ENCODE results near the gene SCARB1.

Gene SCARB1

DNA sequence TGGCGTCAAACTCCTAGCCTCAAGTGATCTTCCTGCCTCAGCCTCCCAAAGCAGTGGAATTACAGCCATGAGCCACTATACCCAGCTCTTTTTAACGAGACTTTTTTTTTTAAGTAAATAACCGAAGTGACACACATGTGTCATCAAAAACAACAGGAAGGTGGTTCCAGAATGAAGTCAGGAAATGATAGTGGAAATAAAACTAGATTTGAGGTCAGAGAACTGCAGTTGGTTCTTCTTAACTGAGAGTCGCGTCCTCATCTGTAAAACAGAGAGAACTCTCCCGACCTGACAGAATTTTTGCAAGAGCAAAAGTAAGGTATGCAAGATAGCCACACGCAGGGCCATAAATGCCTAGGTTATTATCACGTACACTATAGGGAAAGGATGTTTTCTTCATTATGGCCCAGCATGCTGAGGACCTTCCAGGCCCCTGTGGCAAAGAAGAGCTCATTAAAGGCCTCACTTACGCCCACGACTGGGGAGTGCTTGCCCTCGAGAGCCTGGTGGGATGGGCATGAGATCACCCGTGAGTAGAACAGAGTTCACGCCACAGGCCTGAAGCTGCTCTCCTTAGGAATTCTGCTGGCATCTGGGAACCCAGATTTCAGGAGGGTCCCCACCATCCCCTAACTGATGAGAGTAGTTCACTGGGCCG, 67.2 kb downstream of the SCARB1 start:
- no peak for DNase-seq (ENCODE audit: low spot score)

DNA sequence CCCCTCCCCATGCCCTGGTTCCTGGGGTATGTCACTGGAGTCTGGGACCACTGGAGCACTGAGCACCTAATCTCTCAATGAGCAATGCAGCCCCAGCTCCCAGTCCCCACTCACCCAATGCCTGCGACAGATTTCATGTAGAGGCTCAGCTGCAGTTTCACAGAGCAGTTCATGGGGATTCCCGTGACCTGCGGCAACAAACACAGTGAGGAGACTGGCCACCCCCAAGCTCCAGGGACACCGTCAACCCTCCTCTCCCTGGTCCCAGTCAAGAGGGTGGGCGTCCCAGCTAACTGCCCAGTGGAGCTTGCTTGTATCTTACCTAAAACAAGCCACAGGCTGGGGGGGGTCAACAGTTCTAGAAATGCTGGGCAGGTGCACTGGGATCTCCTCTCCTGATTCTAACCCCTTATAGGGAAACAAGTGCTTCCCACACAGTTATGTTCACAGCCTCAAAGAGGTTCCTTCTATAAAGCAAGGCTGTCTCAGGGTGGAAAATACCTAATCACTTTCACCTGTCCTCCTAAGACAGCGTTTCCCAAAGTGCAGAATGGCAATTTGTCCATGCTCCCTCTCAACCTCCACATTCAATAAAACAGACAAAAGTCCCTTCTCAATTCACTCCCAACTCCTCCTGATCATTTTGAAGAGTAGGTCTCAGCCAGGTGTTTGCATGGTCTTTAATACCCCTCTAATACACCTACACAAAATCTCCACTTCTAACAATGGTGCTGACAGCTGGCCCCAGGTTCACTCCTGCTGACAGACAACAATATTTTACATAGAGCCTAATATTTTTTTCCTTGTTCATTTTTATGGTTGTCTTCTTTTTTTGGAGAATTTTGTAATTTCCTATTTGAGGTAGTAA, 68.3 kb downstream of the SCARB1 start:
- no peak for DNase-seq (ENCODE audit: low spot score)

DNA sequence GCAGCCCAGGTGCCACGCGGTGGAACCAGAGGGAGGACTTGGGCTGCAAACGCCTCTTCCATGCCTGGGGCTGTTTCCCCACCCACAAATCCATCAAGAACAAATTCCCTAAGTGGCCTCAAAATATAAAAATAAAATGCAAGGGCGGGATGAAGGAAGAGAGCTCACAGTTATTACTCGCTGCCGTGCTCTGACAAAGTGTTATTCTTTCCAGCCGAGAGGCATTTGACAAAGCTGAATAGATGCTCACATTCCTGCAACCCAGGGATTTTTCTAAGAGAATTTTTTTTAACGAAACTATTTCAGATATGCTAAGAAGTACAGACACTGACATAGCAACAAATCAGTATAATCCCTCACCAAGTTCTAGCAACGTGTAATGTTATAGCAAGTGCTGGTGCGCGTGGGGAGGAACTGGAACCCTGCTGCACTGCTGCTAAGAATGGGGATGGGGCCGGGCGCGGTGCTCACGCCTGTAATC, 70.7 kb downstream of the SCARB1 start:
- no peak for DNase-seq (ENCODE audit: low spot score)

DNA sequence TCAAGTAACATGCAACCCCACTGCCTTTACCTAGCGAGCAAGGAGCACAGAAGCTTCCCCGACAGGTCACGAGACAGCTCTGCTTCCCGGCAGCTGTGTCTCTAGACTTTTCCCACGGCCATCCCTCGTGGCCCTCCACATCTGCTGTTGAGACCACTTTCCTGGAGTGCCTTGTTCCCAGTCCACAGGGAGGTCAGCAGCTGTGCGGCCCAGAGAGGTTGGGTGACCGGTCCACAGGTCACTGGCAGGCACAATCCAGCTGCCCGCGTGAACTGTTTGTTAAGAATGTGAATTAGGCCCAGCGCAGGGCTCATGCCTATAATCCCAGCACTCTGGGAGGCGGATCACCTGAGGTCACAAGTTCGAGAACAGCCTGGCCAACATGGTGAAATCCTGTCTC, 71.5 kb downstream of the SCARB1 start:
- no peak for DNase-seq (ENCODE audit: low spot score)

DNA sequence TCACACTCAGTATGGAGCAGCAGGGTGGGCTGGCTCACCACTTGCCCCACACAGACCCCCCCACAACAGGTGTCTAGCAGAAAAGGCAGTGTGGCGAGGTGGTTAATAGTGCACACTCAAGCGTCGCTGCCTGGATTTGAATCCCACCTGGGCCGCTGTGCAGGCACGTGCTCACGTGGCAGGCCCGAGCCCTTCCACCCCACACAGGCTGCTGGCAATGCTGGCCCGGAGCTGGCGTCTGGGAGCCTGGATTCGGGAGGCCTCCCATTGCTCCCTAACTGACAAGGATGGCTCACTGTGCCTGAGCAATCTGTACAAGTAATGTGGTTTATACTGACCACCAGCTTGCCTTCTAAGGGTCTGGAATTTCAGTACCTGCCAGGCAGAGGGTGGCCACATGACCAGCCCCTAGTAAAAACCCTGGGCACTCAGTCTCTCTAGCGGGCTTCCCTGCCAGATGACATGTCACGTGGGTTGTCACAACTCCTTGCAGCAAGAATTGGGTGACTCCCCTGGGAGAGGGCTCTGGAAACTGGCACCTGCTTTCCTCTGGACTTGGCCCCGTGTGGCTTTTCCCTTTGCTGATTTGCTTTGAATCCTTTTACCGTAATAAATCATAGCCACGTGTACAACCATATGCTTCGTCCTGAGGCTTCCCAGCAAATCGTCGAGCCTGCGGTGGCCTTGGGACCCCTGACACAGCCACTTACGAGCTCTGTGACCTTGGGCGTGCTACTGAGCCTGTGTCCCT, 72.8 kb downstream of the SCARB1 start:
- DNase-seq (ENCODE audit: low spot score), result no peak

DNA sequence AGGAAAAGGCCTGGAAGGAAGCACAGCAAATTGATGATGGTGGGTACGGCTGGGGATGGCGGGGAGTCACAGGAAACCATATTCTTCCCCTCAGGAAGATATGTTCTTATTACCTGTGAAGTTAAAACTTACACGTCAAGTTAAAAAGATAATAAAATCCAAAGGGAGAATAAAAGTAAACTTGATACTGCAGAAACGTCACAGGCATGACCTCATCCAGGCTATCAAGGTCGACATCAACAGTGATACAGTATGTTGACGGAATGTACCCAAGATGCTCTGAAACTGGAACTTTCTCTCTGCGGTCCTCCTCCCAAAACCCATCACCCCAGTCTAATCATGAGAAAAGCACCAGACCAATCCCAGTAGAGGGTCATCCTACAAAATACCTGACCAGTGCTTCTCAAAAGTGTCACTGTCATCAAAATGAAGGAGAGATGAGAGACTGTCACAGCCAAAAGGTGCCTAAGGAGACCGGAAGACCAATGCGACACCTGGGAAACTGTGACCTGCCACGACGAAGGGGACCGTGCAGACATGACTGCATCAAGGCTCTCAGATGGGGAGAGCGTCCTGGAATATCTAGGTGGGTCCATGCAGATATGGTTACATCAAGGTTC, 74.6 kb downstream of the SCARB1 start:
- DNase-seq (ENCODE audit: low spot score), result no peak

DNA sequence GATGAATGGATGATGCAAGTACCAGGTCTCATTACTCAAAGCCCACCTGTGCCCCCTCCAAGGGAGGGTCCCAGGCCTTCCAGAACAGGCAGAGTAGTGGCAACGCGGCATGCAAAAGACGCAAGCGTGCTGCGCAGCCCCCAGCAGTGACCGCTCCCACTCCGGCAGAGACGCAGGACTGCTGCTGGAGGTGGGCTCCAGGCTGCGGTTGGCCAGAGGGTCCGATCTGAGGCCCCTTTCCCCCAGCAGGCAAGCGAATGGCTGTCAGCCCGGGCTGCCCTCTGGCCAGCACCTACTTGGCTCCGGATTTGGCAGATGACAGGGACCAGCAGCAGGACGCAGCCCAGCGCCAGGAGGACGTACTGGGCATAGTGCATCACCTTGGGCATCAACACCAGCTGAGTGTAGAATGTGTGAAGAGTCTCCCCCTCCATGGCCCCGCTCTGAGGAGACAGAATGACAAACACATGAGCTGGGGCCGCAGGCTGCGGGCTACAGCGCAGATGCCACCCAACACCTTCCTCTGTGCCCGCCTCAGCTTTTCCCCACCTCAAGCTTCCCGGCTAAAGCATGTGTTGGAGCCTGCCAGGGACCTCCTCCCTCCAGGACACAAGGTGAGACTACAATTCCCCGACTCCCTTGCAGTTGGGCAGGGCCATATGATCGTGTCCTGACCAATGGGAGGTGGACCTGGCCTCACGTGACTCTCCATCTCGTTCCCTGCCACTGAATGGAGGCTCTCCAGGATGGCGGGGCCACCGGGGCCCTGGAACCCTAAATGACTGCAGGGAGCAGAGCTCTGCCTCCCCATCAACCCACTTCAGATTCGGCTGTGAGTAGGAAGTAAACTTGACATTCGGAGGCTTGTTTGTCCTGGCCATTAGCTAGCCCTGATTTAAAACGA, 77.4 kb downstream of the SCARB1 start:
- no peak for DNase-seq (ENCODE audit: low spot score)

DNA sequence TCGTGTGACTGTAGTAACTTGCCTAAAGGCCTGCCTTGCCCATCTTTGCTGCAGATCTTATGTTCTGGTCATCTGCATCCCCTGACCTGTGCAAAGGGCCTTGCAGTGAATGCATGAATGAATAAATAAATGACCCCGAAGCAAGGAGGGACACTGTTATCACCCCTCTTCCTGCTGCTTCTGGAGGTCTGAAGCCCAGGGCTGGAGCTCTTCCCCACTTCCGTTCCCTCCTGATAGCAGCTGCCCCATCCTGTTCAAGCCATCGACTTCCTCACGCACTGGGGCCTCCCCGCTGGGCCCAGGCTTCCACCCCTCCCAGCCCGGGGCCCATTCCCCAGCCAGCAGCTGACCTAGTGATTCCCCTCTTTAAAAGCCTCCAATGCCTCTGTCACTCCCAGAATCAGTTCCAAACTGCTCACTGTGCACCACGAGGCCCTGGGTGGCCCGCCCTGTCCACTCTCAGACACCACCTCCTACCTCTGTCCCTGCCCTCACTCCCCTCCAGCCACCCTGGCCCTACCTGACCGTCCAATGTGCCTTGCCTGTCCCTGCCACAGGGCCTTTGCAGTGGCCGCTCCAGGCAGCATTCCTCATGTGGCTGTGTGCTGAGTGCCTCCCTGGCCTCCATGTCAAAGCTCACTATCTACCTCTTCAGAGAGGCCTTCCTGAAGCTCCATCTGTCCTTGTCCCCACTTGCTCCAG, 78.6 kb downstream of the SCARB1 start:
- DNase-seq (ENCODE audit: low spot score), result no peak

DNA sequence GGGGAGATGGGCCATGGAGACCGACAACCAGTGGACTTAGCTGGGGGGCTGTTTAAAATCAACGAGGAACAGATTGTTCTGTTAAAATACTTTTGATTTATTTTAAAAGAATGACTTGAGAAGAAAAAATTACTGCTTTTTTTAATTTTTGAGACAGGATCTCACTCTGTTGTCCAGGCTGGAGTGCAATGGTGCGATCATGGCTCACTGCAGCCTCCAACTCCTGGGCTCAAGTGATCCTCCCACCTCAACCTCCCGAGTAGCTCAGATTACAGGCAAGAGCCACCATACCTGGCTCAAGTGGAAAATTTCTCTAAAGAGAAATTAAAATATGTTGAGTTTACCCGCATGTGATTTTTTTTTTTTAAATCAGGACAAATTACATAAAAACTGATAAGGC, 80.6 kb downstream of the SCARB1 start:
- DNase-seq (ENCODE audit: low spot score), result no peak

DNA sequence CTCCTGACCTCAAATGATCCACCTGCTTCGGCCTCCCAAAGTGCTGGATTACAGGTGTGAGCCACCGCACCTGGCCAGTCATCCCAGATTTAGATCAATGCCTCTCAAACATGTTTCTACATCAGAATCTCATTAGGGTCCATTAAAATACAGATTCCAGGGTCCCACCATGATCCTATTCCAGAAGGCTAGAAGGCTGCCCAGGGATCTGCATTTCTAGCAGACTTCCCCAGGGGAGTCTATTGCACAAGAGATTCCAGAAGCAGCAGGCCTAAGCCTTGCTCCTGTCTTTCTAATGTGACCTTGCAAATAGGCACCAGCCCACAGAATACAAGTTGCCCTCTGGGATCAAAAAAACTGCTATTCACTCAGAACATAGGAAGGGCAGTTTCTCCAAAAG, 81.5 kb downstream of the SCARB1 start:
- DNase-seq (ENCODE audit: low spot score), result no peak

DNA sequence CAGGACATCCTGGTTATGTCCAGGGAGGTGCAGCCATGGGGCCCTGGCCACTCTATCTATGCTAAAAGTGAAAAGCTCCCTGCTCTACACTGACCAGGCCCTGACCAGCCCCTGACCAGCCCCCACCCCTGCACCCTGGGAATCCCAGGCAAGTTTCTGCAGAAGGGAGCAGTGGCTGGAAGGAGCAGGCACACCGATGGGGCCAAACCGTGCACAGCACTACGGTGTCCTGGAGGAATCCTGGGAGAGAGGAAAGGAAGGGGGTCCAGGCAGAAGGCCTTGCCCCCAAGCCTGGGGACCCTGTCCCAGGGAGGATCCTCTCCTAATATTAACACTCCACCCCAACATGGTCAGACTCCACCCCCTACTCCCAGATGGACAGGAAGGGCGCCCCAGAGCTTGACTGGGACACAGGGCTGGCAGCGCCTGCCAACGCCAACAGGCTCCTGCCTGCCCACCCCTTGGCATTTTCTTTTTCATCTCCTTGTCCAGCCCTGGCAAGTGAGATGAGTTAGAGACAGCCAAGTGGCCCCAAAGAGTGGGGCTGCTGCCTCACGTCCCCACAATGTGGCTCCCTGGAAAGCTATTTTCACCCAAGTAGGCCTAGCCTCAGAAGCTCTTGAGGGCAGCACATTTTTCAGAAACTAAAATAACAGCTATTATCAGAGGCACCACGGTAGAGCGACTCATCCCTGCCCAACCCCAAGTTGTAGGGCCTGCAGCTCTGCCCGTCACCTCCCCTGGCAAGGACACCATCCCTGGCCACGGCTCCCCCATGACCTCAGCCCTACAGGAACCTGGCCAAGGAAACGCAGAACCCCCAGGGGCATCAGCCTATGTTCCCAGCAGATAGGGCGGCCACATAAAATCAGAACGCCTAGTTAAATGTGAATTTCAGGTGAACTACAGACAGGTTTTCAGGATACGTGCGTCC, 82.6 kb downstream of the SCARB1 start:
- DNase-seq (ENCODE audit: low spot score), result no peak

DNA sequence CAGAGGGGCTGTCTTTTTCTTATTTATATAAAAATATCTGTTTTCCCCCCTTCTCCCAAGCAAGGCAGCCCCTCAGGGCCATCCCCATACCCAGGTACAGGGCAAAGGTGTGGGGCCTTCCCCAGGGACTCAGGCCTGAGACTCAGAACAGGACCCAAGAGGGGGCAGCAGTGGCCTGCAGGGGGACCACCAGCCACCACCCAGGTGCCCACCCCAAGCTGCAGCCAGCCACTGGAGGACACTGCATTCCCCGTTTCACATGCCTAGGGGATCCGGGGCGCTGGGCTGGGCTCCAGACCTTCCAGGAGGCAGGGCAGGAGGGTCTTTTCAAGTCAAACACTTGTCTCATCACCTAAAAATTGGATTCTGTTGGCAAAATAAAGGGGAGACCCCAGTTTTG, 83.3 kb downstream of the SCARB1 start:
- DNase-seq (ENCODE audit: low spot score), result no peak

DNA sequence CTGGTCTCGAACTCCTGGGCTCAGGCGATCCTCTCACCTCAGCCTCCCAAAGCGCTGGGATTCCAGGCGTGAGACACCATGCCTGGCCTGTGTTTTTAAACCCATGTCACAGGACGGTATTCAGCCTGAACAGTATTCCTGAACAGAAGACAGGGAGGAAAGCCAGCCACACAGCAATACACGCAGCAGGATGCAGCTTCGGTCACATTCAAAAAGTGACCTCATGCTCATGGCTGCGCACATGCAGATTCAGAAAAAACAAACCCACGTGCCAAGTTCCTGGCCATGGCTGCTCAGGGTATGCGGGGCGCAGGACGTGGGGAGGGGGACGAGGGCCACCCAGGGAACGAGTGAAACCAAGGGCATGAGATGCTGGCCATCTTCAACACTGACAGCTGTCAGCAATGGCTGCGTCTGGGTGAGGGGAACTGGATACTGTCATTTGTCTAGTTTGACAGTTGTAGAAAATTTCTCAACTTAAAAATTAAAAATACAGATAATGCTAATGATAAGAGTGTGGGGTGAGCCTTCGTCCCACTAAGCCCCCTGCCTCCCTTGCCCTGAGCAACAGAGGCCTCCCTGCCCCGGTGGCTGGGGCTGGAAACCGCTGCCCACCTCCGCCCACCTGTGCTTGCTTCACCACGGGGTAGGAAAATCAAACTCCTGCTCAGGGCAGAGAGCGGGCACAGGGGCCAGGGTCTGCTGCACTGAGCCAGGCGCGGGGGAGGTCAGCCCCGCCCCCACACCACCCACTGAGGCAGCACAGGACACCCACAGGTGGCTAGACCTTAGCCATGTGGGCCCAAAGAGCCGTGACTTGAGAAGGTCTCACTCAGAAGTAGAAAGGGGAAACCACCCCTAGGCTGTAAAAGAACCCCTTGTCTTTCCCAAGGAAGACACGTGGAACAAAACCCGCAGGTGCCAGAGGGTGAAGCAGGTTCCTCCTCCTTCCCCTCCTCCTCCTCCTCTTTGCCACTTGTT, 84.2 kb downstream of the SCARB1 start:
- DNase-seq (ENCODE audit: low spot score), result no peak

DNA sequence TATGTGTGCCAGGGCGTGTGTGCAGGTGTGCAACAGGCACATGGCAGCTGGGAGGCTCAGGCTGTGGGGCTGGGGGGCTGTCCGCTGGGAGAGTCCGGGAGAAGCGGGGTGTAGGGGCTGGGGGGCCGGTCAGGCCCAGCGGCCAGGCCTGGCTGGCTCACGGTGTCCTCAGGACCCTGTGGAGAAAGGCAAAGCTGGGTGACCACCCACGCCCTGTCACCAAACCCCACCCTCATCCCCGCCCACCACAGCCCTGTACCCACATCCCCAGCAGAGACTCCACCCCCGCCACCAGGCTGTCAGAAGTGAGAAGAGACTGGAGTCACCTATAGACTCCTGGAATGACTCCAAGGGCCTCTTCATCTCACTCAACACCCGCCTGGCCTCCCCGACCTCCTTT, 85.3 kb downstream of the SCARB1 start:
- DNase-seq (ENCODE audit: low spot score), result no peak

DNA sequence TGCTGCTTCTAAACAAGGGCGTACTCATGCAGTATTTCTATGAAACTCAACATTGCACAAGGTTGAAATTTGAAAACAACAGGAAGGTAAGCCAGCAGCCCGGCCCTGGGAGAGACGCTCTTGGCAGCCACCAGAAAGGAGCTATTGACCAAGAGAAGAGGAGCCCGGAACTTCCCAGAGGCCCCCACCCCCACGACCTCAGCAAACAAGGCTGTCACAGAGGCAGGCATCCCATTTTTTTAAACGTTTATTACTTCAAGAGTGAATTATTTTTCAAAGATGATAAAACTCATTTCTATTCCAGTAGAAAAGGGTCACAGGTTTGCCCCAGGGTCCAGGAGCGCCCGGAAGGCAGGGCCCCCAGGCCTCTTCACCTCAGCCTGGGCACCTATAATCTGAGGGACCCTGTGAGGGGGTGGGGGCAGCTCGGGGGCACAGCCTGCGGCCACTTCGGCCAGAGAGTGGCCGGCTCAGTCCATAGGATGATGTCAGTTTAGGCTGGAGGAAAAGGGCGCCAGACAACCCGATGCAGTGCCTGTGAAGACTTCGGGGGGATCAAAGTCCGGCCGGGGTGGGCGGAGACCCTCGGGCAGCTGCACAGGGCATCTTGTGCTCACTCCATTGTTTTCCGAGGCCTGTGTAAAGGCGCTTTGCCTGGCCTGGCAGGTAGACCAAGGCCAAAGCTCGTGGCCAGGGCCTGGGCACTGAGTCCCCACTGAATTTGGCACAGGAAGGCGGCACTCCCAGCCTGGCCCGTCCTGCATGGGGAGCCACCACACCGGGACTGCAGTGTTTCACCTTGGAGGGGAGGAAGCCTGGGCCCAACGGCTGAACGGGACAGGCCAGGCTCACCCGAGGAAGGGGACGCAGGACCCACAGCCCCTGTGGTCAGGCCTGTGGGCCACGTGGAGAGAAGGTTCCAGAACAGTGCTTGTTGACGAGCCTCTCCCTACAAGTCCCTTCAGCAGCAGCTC, 86.0 kb downstream of the SCARB1 start:
- no peak for DNase-seq (ENCODE audit: low spot score)

DNA sequence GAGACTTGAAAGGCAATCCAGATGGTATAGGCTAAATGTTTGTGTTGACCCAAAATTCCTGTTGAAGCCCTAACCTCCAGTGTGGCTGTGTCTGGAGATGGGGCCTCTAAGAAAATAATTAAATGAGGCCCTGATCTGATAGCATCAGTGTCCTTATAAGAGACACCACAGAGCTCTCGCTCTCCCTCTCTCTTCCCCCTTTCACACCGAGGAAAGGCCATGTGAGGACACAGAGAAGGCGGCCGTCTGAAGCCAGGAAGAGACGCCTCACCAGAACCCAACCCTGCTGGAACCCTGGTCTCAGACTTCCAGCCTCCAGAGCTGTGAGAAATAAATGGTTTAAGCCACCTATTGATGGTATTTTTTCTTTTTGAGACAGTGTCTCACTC, 87.5 kb downstream of the SCARB1 start:
- DNase-seq (ENCODE audit: low spot score), result no peak

Measured in hematopoietic multipotent progenitor cell treated with erythropoietin and hydrocortisone succinate and interleukin-3 and kit ligand, for 15 days (in vitro differentiated cells).